T47D (cell line): ENCODE results near the gene RARA.

Experiments used
- DNase-seq, 2 experiments: peaks; one replicate each; pipeline versions ENCODE4 v3.0.0 to v3.0.0-alpha.2; 2011 to 2012; ENCODE audit warnings: low read depth in 1 of 2, low spot score in 1 of 2
- JUND ChIP-seq: IDR thresholded peaks from 2 replicates; pipeline ENCODE4 v1.6.1; 2012; ENCODE audit warnings: low read depth
- in situ Hi-C: cut with HindIII; loops from 2 replicates; pipeline ENCODE4 v1.10.0; 2016; ENCODE audit warnings: low sequenced_read_pairs, low pct_unique_long_range_greater_than_20kb

The RARA gene

GRCh38 chr17:40309031-40309948, at the start of gene RARA:
RARA (plus strand) TSS chr17:40309180; CDS start chr17:40331219, 22,039 bp downstream.
- no peak for TF ChIP-seq JUND
- peak in 1 of 2 experiments; percentile 76 for DNase-seq
- in situ Hi-C loops, result no loop called here

- no peak for DNase-seq
- no peak for TF ChIP-seq JUND
- in situ Hi-C loops, result no loop called here
Observed at GRCh38 chr17:40259505-40259904, 49.5 kb upstream of the RARA start.

GRCh38 chr17:40260528-40260927, 48.5 kb upstream of the RARA start:
- in situ Hi-C loops, result no loop called here
- DNase-seq, result no peak
- TF ChIP-seq JUND, result no peak

- no peak for TF ChIP-seq JUND
- DNase-seq, result no peak
- in situ Hi-C loops, result no loop called here
Observed at GRCh38 chr17:40264458-40265185, 44.4 kb upstream of the RARA start.

- in situ Hi-C loops, result no loop called here
Observed at GRCh38 chr17:40265337-40265736, 43.6 kb upstream of the RARA start.

GRCh38 chr17:40266882-40267281, 42.1 kb upstream of the RARA start:
- TF ChIP-seq JUND, result no peak
- in situ Hi-C loops, result no loop called here
- no peak for DNase-seq

More at GRCh38 chr17:40265337-40265736, 43.6 kb upstream of the RARA start:
- no peak for DNase-seq
- TF ChIP-seq JUND, result no peak

- TF ChIP-seq JUND, result no peak
- no peak for DNase-seq
- in situ Hi-C loops, result no loop called here
Observed at GRCh38 chr17:40268141-40268712, 40.8 kb upstream of the RARA start.

- in situ Hi-C loops, result no loop called here
- no peak for DNase-seq
- TF ChIP-seq JUND, result no peak
Observed at GRCh38 chr17:40278414-40278813, 30.6 kb upstream of the RARA start.

- in situ Hi-C loops, result no loop called here
- TF ChIP-seq JUND, result no peak
- DNase-seq, result no peak
Observed at GRCh38 chr17:40279402-40279801, 29.6 kb upstream of the RARA start.

- DNase-seq, result peak; percentile 37 to 62
- TF ChIP-seq JUND, result no peak
- in situ Hi-C loops, result no loop called here
Observed at GRCh38 chr17:40281663-40282062, 27.3 kb upstream of the RARA start.

- TF ChIP-seq JUND, result no peak
- DNase-seq, result no peak
- in situ Hi-C loops, result no loop called here
Observed at GRCh38 chr17:40283662-40284061, 25.3 kb upstream of the RARA start.

- TF ChIP-seq JUND, result no peak
- in situ Hi-C loops, result no loop called here
- peak in 1 of 2 experiments; percentile 71 for DNase-seq
Observed at GRCh38 chr17:40284085-40284713, 24.8 kb upstream of the RARA start.
